Tongue (tissue), 2 donors: ENCODE results near the gene PXMP4. TPM values are rescaled to one million over a fixed set of nuclear protein-coding genes. Genes with fewer than 3 reads are reported as not detected.
"Not testable (repeated sequence)": the region's sequence is repeated elsewhere in the genome, so short reads cannot be mapped to it uniquely, and the experiment has no call there.

Experiments
- DNase-seq: peaks from one replicate; pipeline ENCODE4 v3.0.0-alpha.2; 2015
- total RNA-seq: library from RNA; depleted of rRNA; stranded (reverse); fragments of >200 nt; gene quantifications from one replicate; pipeline ENCODE4 v1.2.3, GENCODE V29; 2014

The PXMP4 gene
- total RNA-seq, 1 donor from 2014 or later = 6.7 TPM

GRCh38 chr20:33703498-33704137 lies 16.5 kb downstream of the PXMP4 start:
- no peak for DNase-seq

GRCh38 chr20:33702861-33703260 lies 17.2 kb downstream of the PXMP4 start:
- peak; percentile 59 for DNase-seq

DNA sequence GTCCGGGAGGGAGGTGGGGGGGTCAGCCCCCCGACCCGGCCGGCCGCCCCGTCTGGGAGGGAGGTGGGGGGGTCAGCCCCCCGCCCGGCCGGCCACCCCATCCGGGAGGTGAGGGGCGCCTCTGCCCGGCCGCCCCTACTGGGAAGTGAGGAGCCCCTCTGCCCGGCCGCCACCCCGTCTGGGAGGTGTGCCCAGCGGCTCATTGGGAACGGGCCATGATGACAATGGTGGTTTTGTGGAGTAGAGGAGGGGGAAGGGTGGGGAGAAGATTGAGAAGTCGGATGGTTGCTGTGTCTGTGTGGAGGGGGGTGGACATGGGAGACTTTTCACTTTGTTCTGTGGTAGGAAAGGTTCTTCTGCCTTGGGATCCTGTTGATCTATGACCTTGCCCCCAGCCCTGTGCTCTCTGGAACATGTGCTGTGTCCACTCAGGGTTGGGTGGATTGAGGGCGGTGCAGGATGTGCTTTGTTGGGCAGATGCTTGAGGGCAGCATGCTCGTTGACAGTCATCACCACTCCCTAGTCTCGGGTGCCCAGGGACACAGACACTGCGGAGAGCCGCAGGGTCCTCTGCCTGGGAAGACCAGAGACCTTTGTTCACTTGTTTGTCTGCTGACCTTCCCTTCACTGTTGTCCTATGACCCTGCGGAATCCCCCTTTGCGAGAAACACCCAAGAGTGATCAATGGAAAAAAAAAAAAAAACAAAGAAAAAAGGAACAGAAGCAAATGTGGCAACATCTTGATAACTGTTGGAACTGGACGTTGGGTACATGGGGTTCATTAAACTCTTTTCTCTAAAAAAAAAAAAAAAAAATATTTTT lies 18.3 kb downstream of the PXMP4 start:
- DNase-seq = no peak

- DNase-seq = not testable (repeated sequence)
These were observed 19.2 kb downstream of the PXMP4 start for GRCh38 chr20:33700696-33701441.

- not testable (repeated sequence) for DNase-seq
These were observed 21.1 kb downstream of the PXMP4 start for GRCh38 chr20:33698966-33699365.

DNA sequence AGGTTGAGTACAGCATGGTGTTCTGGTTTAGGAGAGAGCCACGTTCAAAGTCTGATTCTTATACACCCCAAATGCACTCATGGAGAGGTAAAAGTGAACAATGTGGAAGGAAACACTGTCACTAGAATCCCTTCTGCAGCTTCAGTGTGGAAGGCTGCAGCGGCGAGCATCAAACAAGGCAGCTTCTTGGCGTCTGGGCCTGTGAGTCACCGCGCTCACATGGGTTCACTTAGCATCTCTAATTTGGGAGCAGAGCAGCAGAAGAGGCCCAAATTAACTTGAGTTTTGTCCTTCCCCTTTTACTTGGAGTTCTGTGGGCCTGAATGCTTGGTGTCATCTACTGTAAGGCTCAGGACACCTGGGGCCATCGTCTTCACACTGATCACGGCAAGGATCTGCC lies 23.0 kb downstream of the PXMP4 start:
- DNase-seq = peak; percentile 78

- DNase-seq = no peak
These were observed 23.7 kb downstream of the PXMP4 start for GRCh38 chr20:33696448-33696847.

GRCh38 chr20:33694639-33695012 lies 25.5 kb downstream of the PXMP4 start:
- DNase-seq = peak; percentile 86

GRCh38 chr20:33693741-33694638 lies 26.1 kb downstream of the PXMP4 start:
- DNase-seq = peak; percentile 91

- no peak for DNase-seq
These were observed 26.8 kb downstream of the PXMP4 start for GRCh38 chr20:33693289-33693688.

DNA sequence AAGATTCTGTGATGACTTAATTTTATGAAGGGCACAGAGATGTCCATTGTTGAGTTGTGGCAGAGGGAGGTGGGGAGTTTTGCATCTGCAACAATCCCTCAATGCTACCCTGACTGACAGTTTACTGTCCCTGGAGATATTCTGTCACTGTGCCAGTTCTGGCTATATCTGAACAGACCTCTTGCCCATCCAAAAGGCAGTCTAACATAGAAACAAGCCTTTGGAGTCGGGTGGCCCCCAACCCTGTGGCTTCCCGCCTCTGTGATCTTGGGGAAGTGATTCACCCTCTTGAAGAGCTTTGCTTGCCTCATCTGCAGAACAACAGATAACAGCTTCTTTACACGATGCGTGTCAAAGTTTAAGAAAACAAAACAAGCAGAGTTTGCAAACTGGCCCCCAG lies 30.1 kb downstream of the PXMP4 start:
- DNase-seq = no peak

GRCh38 chr20:33689493-33689892 lies 30.6 kb downstream of the PXMP4 start:
- DNase-seq = no peak

- no peak for DNase-seq
These were observed 31.1 kb downstream of the PXMP4 start for GRCh38 chr20:33688938-33689424.

- no peak for DNase-seq
These were observed 31.8 kb downstream of the PXMP4 start for GRCh38 chr20:33687993-33688937.

DNA sequence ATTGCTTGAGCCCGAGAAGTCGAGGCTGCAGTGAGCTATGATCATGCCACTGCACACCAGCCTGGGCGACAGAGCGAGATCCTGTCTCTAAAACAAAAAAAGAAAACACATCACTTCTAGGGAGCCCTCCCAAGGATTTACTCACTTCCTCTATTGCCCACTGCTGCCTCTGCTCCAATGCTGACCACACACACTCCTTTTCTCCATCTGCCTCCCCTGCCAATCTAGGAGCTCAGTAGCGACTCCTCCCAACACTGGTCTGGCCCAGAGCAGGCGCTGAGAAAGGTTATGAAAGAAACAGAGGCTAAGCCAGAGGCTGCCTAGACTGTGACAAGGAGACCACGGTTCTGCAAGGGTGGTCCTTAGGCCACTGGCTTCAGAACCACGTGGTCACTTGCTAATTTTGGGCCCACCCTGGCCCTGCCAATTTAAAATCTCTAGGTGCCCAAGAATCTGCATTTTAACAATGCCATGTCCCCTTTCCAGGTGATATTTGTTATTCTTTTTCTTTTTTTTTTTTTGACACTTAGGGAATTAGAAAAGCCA lies 32.7 kb downstream of the PXMP4 start:
- DNase-seq = no peak

DNA sequence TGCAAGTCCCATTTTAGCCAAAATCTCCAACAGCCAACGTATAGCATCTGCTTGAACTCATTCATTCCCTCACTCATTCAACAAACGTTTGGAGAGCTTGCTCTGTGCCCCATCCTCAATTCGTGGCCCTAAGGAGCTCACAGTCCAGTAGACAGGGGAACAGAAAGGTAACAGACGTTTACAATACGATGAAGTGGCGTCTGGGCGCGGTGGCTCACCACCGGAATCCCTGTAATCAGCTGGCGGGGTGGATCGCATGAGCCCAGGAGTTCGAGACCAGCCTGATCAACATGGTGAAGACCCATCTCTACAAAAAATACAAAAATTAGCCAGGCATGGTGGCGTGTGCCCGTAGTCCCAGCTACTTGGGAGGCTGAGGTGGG lies 33.1 kb downstream of the PXMP4 start:
- no peak for DNase-seq

DNA sequence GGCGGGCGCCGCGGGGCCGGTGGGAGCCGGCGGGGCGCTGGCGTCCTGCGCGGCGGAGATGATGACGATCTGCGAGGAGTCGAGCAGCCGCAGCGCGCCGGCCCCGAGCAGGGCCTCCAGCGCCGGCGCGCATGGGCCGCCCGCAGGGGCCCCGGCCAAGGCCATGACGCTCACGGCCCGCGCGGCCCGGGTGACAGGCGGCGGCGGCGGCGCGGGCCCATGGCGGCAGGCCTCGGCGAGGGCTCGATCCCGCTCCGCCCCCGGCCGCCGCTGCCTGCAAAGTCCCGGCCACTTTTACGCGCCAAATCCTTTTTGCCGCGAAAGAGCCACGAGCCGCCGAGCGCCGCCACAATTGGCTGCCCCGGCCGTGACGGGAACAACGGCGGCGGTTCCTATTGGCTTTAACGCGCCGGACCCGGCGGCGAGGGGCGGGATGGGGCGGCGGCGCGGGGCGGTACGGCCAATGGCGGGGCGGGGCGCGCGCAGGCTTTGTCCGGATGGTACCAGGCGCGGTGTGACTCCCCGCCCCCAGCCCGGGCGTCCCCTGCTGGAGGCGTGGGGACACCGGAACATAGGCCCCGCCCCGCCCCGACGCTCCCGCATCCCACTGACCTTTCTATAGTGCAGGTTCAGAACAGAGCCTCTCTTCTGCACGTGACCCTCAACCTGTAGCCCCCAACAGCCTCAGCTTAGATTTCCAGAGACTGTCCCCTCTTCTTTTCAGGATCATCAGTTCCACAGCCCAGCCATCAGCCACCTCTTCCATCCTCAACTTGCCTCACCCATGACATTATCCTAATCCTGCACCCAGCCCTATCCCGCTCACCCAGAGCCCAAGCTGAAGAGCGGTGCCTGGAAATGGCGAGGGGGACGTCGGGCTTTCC lies 33.8 kb downstream of the PXMP4 start, which contains the start of gene E2F1:
Gene E2F1, minus strand, starts transcription at position 286 of the 884 bp plus-strand sequence. Its CDS starts 121 bp downstream, at position 165.
- peak; percentile 98 for DNase-seq

DNA sequence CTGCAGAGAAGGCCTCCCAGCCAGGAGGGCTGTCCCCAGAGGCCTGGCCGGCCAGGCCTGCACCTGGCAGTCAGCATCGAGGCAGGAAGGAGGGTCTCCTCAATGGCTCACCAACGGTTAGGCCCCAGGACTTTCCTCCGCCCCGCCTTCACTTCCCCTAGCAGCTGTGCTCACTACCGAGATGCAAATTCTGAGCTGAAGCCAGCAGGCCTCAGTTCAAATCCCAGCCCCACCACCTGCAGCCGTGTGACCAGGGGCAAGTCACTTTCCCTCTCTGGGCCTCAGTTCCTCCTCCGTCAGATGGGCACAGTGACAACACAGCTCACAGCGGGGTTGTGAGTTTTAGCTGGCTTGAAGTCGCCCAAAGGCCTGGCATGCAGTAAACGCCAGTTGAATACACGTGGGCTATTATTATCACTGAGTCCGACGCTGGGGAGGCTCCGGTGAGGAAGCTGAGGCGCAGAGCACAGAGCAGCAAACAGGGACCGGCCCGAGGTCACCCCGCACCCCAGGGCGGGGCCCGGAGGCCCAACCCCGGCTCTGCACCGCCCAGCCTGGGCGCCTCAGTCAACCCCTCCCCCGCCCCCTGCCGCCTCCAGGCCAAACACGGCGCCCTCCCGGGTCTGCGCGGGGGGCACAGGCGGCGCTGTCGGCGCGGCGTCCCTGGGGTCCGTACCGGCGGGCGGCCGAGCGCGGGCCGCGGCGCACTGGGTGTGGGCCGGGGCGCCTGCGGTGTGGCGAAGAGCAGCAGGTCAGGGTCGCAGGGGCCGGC lies 34.6 kb downstream of the PXMP4 start:
- DNase-seq = peak; percentile 84
